Heart right ventricle (tissue), 16 donors: ENCODE data around the gene WDR43. TPM values are rescaled to one million over a fixed set of nuclear protein-coding genes. Genes with fewer than 3 reads are reported as not detected.

Source experiments
- ATAC-seq, 8 donors: fragments of 200-7000 bp; cut with Tn5 transposase; one replicate each; pipeline ENCODE4 v1.9.1; 2020; ENCODE audit warnings: mild to moderate bottlenecking in 8 of 8, moderate library complexity in 8 of 8, moderate number of reproducible peaks in 1 of 8
- DNase-seq, 2 donors: peaks; one replicate each; pipeline ENCODE4 v3.0.0-alpha.2; 2020
- H3K27ac ChIP-seq, 10 donors: fragments of 200-600 bp; sonication (generic) in 2 of 10; one replicate each; pipeline versions ENCODE4 v1.5.0 to v1.8.0; 2020 to 2022; ENCODE audit warnings: mild to moderate bottlenecking in 3 of 10
- H3K27me3 ChIP-seq, 7 donors: fragments of 200-600 bp; one replicate each; pipeline ENCODE4 v1.8.0; 2021 to 2022; ENCODE audit warnings: mild to moderate bottlenecking in 2 of 7
- H3K36me3 ChIP-seq, 9 donors: fragments of 200-600 bp; sonication (generic) in 1 of 9; one replicate each; pipeline versions ENCODE4 v1.5.0 to v1.8.0; 2020 to 2022; ENCODE audit warnings: mild to moderate bottlenecking in 2 of 9
- H3K4me1 ChIP-seq, 9 donors: fragments of 200-600 bp; sonication (generic) in 1 of 9; one replicate each; pipeline versions ENCODE4 v1.5.0 to v1.8.0; 2020 to 2022; ENCODE audit warnings: mild to moderate bottlenecking in 4 of 9
- H3K4me3 ChIP-seq, 10 donors: fragments of 200-600 bp; sonication (generic) in 2 of 10; one replicate each; pipeline versions ENCODE4 v1.5.0 to v1.8.0; 2020 to 2022; ENCODE audit warnings: mild to moderate bottlenecking in 7 of 10, moderate library complexity in 2 of 10
- H3K9me3 ChIP-seq, 11 donors: fragments of 200-600 bp in 10 of 11; sonication (generic) in 2 of 11; one replicate each; pipeline versions ENCODE4 v1.5.0 to v1.8.0; 2013 to 2022; ENCODE audit warnings: mild to moderate bottlenecking in 2 of 11, control low read depth in 1 of 11, moderate library complexity in 1 of 11
- whole genome bisulfite sequencing, 2 donors: extraction: QIAGEN DNeasy Blood & Tissue Kit; methylation state at CpG; one replicate each; pipeline ENCODE4 v1.1.7; 2013; ENCODE audit warnings: inconsistent platforms in 1 of 2; 5-methylcytosine and 5-hydroxymethylcytosine counted together
- intact Hi-C, 10 donors: fragments of 100-400 bp; cut with DNase I; formaldehyde crosslinking; loops; one replicate each; pipeline versions ENCODE4 v1.11.1 to v1.14.2; 2022
- polyA plus RNA-seq, 2 donors: library from polyadenylated mRNA; stranded (reverse); fragments of 200-250 nt; gene quantifications; one replicate each; pipeline ENCODE4 v1.2.3, GENCODE V29; 2013
- total RNA-seq, 10 donors: library from RNA; stranded (reverse); fragmentation: NEBNext Ultra II Directional in 3 of 10; extraction: Animal tissue kit (Norgen Biotek cat#: 25700) in 3 of 10; gene quantifications; one replicate each; pipeline versions ENCODE4 v1.2.1 to v1.2.4, GENCODE V29; 2021 to 2023
- TF ChIP-seq, protein P1 (sequence below), 9 donors: fragments of 200-600 bp; sonication (generic) in 2 of 9; IDR thresholded peaks; one replicate each; pipeline versions ENCODE4 v1.5.0 to v1.8.0; 2021 to 2022; ENCODE audit warnings: antibody characterized with exemption in 9 of 9, mild to moderate bottlenecking in 5 of 9, moderate library complexity in 1 of 9
- donor health status: Arrhythmogenic right ventricular cardiomyopathy.
- donor health status: ischemic (EF 13 %, LVEDD 7.1; RV severe dilation, severe dysfunction).
- donor health status: healthy with polysubstance abuse.
- donor health status: DM: no; HTN: yes; CAD: no.
- donor health status: DM: no; HTN: no; CAD: no.
- donor health status: ischemic (EF 25% LVEDD 6.9; RV normal size, moderate dysfunction).
- donor health status: ischemic (EF 25% LVEDD 5.7; RV mildly dilated, moderate dysfunction).
- donor health status: healthy.
- donor health status: DM: yes; HTN: yes; CAD: no.
- donor health status: Ischemic cardiomyopathy.
- donor health status: ischemic (EF 35%, LVEDD 5.7; RV mildly dilated, moderate dysfunction).
- donor health status: nonischemic (EF 11% LVEDD 7.7; RV severe dilation, severe dysfunction).
- donor health status: DM: yes; HTN: yes; CAD: no.
- donor health status: PGD.
- donor health status: ischemic (EF 29% LVEDD 5.4; RV normal size, mild dysfunction).
- donor health status: nonischemic (EF 23%, LVEDD 6.1; RV moderate dilation, normal function).

WDR43 gene
- total and polyA plus RNA-seq, 12 donors: 5.9 to 42.1 (median 22.3) TPM

DNA sequence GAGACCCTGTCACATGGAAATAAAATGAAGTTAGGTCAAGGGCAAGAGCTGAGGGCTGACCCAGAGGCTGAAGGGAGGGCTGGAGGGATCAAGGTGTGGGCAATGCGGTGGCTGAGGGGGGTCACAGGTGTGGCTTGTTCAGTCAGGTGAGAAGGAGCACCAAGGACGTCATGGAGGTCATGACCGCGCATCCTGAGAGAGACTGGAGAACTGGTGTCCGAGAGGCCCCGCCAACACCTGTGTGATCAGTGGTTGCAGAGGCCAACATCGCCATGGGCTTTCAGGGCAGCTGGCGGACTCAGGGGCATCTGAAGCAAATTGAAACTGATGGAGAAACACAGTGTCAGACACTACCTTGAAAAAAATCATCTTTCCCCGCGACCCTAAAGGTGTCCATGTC, 99.6 kb downstream of the WDR43 start:
- intact Hi-C loops: no loop called here
- WGBS, 2 donors: 95 to 96% methylated on average over 10 of the region's 10 CpGs
- ATAC-seq (no peak), DNase-seq (no peak)
- H3K36me3 ChIP-seq: no peaks in the 10 kb centered on the region
- H3K9me3 ChIP-seq: no peaks in the 10 kb centered on the region
- no peak overlapping the region for H3K27ac ChIP-seq
- H3K4me1 ChIP-seq: peaks cover 0 to 9% (median 0%) of the 10 kb centered on the region in 9 donors
- TF ChIP-seq, protein P1, sequence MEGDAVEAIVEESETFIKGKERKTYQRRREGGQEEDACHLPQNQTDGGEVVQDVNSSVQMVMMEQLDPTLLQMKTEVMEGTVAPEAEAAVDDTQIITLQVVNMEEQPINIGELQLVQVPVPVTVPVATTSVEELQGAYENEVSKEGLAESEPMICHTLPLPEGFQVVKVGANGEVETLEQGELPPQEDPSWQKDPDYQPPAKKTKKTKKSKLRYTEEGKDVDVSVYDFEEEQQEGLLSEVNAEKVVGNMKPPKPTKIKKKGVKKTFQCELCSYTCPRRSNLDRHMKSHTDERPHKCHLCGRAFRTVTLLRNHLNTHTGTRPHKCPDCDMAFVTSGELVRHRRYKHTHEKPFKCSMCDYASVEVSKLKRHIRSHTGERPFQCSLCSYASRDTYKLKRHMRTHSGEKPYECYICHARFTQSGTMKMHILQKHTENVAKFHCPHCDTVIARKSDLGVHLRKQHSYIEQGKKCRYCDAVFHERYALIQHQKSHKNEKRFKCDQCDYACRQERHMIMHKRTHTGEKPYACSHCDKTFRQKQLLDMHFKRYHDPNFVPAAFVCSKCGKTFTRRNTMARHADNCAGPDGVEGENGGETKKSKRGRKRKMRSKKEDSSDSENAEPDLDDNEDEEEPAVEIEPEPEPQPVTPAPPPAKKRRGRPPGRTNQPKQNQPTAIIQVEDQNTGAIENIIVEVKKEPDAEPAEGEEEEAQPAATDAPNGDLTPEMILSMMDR (IDR thresholded peaks at IDR 0.05): no peak
- H3K27me3 ChIP-seq: no peaks in the 10 kb centered on the region
- no peak overlapping the region for H3K4me3 ChIP-seq

DNA sequence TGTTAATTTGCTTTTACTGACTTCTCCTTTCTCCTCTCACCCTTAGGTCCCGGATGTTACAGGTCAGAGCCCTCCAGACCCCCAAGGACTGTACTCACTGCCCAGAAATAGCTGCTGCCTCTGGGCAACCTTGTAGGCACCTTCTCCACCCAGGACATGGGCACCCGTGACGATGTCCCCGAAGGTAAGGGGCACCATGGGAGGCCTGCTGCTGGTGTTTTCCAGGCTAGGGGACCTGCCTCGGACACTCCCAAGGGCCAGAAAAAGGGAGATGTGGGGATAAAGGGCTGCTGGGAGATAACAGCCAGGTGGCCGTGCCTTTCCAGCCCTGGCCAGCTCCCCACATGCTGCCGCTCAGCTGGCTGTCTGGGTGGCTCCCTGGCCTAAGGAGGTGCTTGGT, 100.2 kb downstream of the WDR43 start:
- no peaks in the 10 kb centered on the region for H3K27me3 ChIP-seq
- no peak for ATAC-seq
- no peaks in the 10 kb centered on the region for H3K9me3 ChIP-seq
- H3K27ac ChIP-seq: no peak overlapping the region
- H3K4me1 ChIP-seq: peaks cover 0 to 12% (median 0%) of the 10 kb centered on the region in 9 donors
- WGBS, 2 donors: 81 to 85% methylated on average over 7 of the region's 7 CpGs
- no peak overlapping the region for H3K4me3 ChIP-seq
- intact Hi-C loops: no loop called here
- TF ChIP-seq, protein P1 (IDR thresholded peaks at IDR 0.05): no peak
- no peaks in the 10 kb centered on the region for H3K36me3 ChIP-seq
- DNase-seq: no peak

DNA sequence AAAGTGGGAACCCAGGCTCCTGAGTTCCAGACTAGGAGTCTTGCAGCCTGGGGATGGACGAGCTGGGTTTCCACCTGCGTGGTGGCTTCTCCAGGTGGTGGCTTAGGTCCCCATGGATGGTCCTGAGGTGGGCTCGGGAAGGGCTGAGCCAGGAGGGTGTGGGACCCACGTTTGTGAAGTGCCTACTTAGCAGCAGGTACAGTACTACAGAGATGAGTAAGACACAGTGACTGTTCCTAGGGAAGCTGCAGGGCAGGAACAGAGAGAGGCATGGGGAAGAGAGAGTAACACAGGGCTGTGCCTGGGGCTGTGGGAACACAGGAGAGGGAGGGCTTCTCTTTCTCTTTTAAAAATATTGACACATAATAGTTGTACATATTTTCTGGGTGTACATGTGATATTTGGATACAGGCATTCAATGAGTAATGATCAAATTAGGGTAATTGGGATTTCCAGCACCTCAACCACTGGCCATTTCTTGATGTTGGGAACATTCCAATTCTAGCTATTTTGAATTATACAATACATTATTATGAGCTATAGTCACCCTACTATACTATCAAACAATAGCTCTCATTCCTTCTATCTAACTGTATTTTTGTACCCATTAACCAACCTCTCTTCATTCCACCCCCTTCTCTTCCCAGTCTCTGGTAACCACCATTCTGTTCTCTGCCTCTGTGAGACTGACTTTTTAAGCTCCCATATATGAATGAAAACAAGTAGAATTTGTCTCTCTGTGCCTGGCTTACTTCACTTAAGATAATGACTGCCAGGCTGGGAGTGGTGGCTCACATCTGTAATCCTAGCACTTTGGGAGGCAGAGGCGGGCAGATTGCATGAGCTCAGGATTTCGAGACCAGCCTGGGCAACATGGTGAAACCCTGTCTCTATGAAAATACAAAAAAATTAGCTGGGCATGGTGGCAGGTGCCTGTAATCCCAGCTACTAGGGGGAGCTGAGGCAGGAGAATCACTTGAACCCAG, 101.6 kb downstream of the WDR43 start:
- Histone ChIP-seq H3K27me3 (no peaks in the 10 kb centered on the region), H3K36me3 (no peaks in the 10 kb centered on the region), H3K27ac (no peak overlapping the region), H3K9me3 (no peaks in the 10 kb centered on the region), H3K4me3 (no peak overlapping the region), H3K4me1 (peaks cover 0 to 26% (median 0%) of the 10 kb centered on the region in 9 donors)
- ATAC-seq (no peak), DNase-seq (no peak)
- TF ChIP-seq, protein P1 (IDR thresholded peaks at IDR 0.05): no peak
- 80 to 82% methylated on average over 6 of the region's 6 CpGs for WGBS, 2 donors
- intact Hi-C loops: no loop called here

DNA sequence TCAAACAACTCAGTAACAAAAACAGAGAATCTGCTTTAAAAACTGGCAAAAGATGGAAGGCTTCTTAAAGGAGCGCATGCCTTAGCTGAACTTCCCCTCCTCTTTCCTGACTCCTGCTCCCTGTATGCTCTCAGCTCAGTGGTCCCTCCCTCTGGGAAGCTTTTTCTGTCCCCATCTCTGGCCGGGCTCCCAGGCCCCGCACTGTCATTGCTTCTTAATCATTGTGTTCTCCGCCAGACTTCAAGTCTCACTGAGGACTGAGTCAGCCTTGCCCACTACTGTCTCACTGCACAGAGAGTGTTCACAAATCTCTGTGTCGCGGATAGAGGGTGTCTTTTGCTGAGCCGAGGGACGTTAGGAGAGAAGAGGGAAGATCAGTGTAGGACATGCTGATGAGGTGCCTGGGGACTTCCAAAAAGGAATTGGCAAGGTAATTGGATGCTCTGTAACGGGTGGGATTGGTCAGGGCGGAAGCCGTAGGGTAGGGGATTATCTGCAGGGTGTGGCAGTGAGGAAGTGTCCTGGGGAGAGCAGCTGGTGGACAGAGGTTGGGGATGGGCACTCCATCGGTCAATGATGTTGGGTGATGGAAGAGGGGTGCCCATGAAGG, 102.9 kb downstream of the WDR43 start:
- ATAC-seq: peak; percentile 12 to 60 (median 46)
- H3K4me3 ChIP-seq: no peak overlapping the region

More for the DNA sequence above, 102.9 kb downstream of the WDR43 start:
- Histone ChIP-seq H3K9me3 (no peaks in the 10 kb centered on the region), H3K27me3 (no peaks in the 10 kb centered on the region), H3K27ac (peak overlapping the region in 1 of 10 donors; percentile 9), H3K36me3 (no peaks in the 10 kb centered on the region), H3K4me1 (peaks cover 0 to 29% (median 0%) of the 10 kb centered on the region in 9 donors)
- TF ChIP-seq, protein P1 (IDR thresholded peaks at IDR 0.05): no peak
- 44 to 48% methylated on average over 12 of the region's 12 CpGs for WGBS, 2 donors
- DNase-seq: no peak
- intact Hi-C loops: no loop called here

Other genes starting within 250 kb of the WDR43 start
- gene PPP1CB, start 142.8 kb upstream of the WDR43 start, total RNA-seq: 100 to 1,000 TPM; 381 to 525 (median 432) TPM
- gene PPP1CB, start 142.8 kb upstream of the WDR43 start, polyA plus RNA-seq: 100 to 1,000 TPM in 1 of 2 donors, 10 to 100 TPM in 1; 81.8 to 101 TPM
- under 1 TPM; 0.16 to 0.46 (median 0.28) TPM for gene SPDYA, start 83.8 kb upstream of the WDR43 start, total RNA-seq
- under 1 TPM; 0.07 to 0.15 TPM for gene SPDYA, start 83.8 kb upstream of the WDR43 start, polyA plus RNA-seq
- gene TRMT61B, start 24.4 kb upstream of the WDR43 start, total RNA-seq: 10 to 100 TPM; 13.5 to 25.0 (median 17.5) TPM
- 10 to 100 TPM; 15.8 to 54.1 TPM for gene TRMT61B, start 24.4 kb upstream of the WDR43 start, polyA plus RNA-seq
- gene TOGARAM2, start 86.6 kb downstream of the WDR43 start, total RNA-seq: 10 to 100 TPM in 8 of 10 donors, 1 to 10 TPM in 2; 1.4 to 56.7 (median 14.6) TPM
- gene TOGARAM2, start 86.6 kb downstream of the WDR43 start, polyA plus RNA-seq: 10 to 100 TPM in 1 of 2 donors, 1 to 10 TPM in 1; 6.0 to 68.3 TPM
- 1 to 10 TPM in 7 of 10 donors, under 1 TPM in 3; 0.20 to 3.3 (median 1.2) TPM for gene PCARE, start 179.9 kb downstream of the WDR43 start, total RNA-seq
- gene PCARE, start 179.9 kb downstream of the WDR43 start, polyA plus RNA-seq: under 1 TPM; 0.04 to 0.29 TPM
- 10 to 100 TPM; 31.8 to 55.2 (median 45.2) TPM for gene CLIP4, start 220.7 kb downstream of the WDR43 start, total RNA-seq
- gene CLIP4, start 220.7 kb downstream of the WDR43 start, polyA plus RNA-seq: 10 to 100 TPM in 1 of 2 donors, 1 to 10 TPM in 1; 8.3 to 11.2 TPM